MM.1S (cell line): Measurements from ENCODE around the gene EPN2.
"Not testable (repeated sequence)": the region's sequence is repeated elsewhere in the genome, so short reads cannot be mapped to it uniquely, and the experiment has no call there.

Source experiments
- DNase-seq: peaks from one replicate; pipeline ENCODE4 v3.0.0-alpha.2; 2015
- H2AFZ ChIP-seq: fragments of 300-600 bp; sonication (generic); 2 replicates; pipeline ENCODE4 v1.6.0; 2016; ENCODE audit warnings: antibody characterized with exemption, low read length
- H3F3A ChIP-seq: fragments of 300-600 bp; sonication (generic); 2 replicates; pipeline ENCODE4 v1.6.1; 2016; ENCODE audit warnings: mild to moderate bottlenecking, antibody characterized with exemption, low read length, moderate library complexity, mixed read lengths; ENCODE audit not compliant: insufficient read depth
- H3K27ac ChIP-seq: fragments of 300-600 bp; sonication (generic); 2 replicates; pipeline ENCODE4 v1.5.1; 2016; ENCODE audit warnings: mild to moderate bottlenecking, low read length
- H3K27me3 ChIP-seq: fragments of 300-600 bp; sonication (generic); replicated peaks from 2 replicates; pipeline ENCODE4 v1.6.0; 2016; ENCODE audit warnings: low read length; ENCODE audit not compliant: insufficient read depth
- H3K36me3 ChIP-seq: fragments of 300-600 bp; sonication (generic); replicated peaks from 2 replicates; pipeline ENCODE4 v1.6.1; 2016; ENCODE audit warnings: mild to moderate bottlenecking, low read length, mixed read lengths; ENCODE audit not compliant: insufficient read depth
- H3K4me1 ChIP-seq: fragments of 300-600 bp; sonication (generic); 2 replicates; pipeline ENCODE4 v1.6.1; 2016; ENCODE audit warnings: low read length, mixed read lengths
- H3K4me2 ChIP-seq: fragments of 300-600 bp; sonication (generic); 2 replicates; pipeline ENCODE4 v1.6.0; 2016; ENCODE audit warnings: low read depth, low read length
- H3K4me3 ChIP-seq: fragments of 300-600 bp; sonication (generic); 2 replicates; pipeline ENCODE4 v1.5.1; 2016; ENCODE audit warnings: low read length, mixed read lengths
- H3K79me2 ChIP-seq: fragments of 300-600 bp; sonication (generic); 2 replicates; pipeline ENCODE4 v1.6.1; 2016; ENCODE audit warnings: mixed run types, low read length, mixed read lengths
- H3K9ac ChIP-seq: fragments of 300-600 bp; sonication (generic); 2 replicates; pipeline ENCODE4 v1.6.1; 2016; ENCODE audit warnings: low read length, mixed read lengths
- H3K9me2 ChIP-seq: fragments of 300-600 bp; sonication (generic); replicated peaks from 2 replicates; pipeline ENCODE4 v1.6.1; 2016; ENCODE audit warnings: mild to moderate bottlenecking, low read length, mixed read lengths; ENCODE audit not compliant: insufficient read depth
- H3K9me3 ChIP-seq: fragments of 300-600 bp; sonication (generic); replicated peaks from 2 replicates; pipeline ENCODE4 v1.6.1; 2016; ENCODE audit warnings: mild to moderate bottlenecking, low read length, mixed read lengths; ENCODE audit not compliant: insufficient read depth
- H4K20me1 ChIP-seq: fragments of 300-600 bp; sonication (generic); 2 replicates; pipeline ENCODE4 v1.6.1; 2016; ENCODE audit warnings: mild to moderate bottlenecking, low read length, moderate library complexity, mixed read lengths; ENCODE audit not compliant: insufficient read depth
- EZH2 ChIP-seq: fragments of 300-600 bp; sonication (generic); optimal IDR thresholded peaks from 2 replicates; pipeline ENCODE3; 2017; ENCODE audit warnings: low read depth, mild to moderate bottlenecking, antibody characterized with exemption, low read length, mixed read lengths
- EZH2phosphoT487 ChIP-seq: fragments of 300-600 bp; sonication (generic); IDR thresholded peaks from 2 replicates; pipeline ENCODE4 v1.6.1; 2018; ENCODE audit warnings: antibody characterized with exemption, low read length
- TF ChIP-seq, protein P1 (sequence below): fragments of 300-600 bp; sonication (generic); IDR thresholded peaks from 2 replicates; pipeline ENCODE4 v1.5.1; 2016; ENCODE audit warnings: antibody characterized with exemption, low read length, mixed read lengths

EPN2 gene

DNA sequence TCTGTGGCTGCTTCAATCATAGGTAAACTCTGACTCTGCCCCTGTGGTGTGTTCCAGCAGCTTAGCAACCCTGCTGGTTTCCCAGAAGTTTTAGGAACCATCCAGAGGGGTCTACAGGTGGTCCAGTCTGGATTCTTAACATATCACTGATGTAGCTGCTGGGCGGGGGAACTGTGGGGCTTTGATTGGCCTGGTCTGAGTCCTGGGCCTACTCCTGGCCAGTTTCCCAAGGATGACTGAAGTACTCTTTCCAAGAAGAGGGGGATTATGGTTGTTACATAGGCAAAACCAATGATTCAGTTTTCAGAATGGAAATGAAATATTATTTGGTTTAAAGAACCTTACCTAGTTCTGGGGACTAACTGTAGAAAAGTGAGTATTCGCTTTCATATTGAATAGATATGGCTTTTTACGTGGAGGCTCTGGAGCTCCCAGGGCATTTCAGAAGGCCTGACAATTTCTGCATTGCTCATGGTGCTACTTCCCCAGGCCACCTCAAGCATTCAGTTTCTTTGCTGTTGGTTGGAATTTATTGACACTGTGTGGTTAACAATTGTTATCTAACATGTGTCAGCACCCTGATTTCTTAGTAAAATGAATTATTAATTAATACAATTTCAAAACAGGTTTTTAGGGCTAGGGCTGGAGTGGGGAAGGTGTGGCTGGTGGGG, 38.4 kb downstream of the EPN2 start:
- H3K4me2 ChIP-seq = no peak overlapping the region
- H3K4me1 ChIP-seq = peaks cover 10% of the 10 kb centered on the region
- H2AFZ ChIP-seq = no peak overlapping the region
- H3K9me2 ChIP-seq = no peaks in the 10 kb centered on the region
- H3F3A ChIP-seq = no peaks in the 10 kb centered on the region
- H3K27ac ChIP-seq = no peak overlapping the region
- TF ChIP-seq EZH2phosphoT487 (no peak), EZH2 (no peak)
- TF ChIP-seq, protein P1, sequence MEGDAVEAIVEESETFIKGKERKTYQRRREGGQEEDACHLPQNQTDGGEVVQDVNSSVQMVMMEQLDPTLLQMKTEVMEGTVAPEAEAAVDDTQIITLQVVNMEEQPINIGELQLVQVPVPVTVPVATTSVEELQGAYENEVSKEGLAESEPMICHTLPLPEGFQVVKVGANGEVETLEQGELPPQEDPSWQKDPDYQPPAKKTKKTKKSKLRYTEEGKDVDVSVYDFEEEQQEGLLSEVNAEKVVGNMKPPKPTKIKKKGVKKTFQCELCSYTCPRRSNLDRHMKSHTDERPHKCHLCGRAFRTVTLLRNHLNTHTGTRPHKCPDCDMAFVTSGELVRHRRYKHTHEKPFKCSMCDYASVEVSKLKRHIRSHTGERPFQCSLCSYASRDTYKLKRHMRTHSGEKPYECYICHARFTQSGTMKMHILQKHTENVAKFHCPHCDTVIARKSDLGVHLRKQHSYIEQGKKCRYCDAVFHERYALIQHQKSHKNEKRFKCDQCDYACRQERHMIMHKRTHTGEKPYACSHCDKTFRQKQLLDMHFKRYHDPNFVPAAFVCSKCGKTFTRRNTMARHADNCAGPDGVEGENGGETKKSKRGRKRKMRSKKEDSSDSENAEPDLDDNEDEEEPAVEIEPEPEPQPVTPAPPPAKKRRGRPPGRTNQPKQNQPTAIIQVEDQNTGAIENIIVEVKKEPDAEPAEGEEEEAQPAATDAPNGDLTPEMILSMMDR = no peak
- no peaks in the 10 kb centered on the region for H4K20me1 ChIP-seq
- H3K79me2 ChIP-seq = 0 out of 2 replicates have a peak, but pooled peaks cover 5% of the 10 kb centered on the region
- no peaks in the 10 kb centered on the region for H3K9me3 ChIP-seq
- H3K36me3 ChIP-seq = no peaks in the 10 kb centered on the region
- no peak overlapping the region for H3K9ac ChIP-seq
- no peak overlapping the region for H3K4me3 ChIP-seq
- H3K27me3 ChIP-seq = no peaks in the 10 kb centered on the region
- no peak for DNase-seq

DNA sequence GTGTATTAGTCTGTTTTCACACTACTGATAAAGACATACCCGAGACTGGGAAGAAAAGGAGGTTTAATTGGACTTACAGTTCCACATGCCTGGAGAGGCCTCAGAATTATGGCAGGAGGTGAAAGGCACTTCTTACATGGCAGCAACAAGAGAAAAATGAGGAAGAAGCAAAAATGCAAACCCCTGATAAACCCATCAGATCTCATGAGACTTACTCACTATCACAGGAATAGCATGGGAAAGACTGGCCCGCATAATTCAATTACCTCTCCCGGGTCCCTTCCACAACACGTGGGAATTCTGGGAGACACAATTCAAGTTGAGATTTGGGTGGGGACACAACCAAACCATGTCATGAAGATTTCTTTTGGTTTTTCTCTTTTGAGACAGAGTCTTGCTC, 41.1 kb downstream of the EPN2 start:
- DNase-seq, H3K27ac ChIP-seq, H3K9ac ChIP-seq, H3K36me3 ChIP-seq, H3K4me3 ChIP-seq, H3K79me2 ChIP-seq, H3K9me2 ChIP-seq, H3F3A ChIP-seq, H2AFZ ChIP-seq, H3K4me2 ChIP-seq, H3K9me3 ChIP-seq, H3K4me1 ChIP-seq, H4K20me1 ChIP-seq, H3K27me3 ChIP-seq: not testable (repeated sequence)

DNA sequence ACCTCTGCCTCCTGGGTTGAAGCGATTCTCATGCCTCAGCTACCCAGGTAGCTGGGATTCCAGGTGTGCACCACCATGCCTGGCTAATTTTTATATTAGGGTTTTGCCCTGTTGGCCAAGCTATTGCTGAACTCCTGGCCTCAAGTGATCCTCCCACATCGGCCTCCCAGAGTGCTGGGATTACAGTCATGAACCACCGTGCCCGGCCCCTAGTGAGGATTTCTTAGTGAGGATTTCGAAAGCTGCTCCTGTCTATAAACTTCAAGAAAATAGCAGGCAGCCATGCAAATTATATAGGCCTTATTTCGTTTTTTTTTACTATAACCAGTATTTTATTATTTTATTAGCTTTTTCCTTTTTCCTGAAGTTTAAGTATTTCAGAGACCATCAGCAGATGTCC, 41.6 kb downstream of the EPN2 start:
- Histone ChIP-seq H3K4me3 (no peak overlapping the region), H3K27me3 (no peaks in the 10 kb centered on the region), H2AFZ (no peak overlapping the region), H3K27ac (no peak overlapping the region), H4K20me1 (no peaks in the 10 kb centered on the region), H3K9ac (no peak overlapping the region), H3K36me3 (no peaks in the 10 kb centered on the region), H3K79me2 (no peaks in the 10 kb centered on the region), H3K9me3 (no peaks in the 10 kb centered on the region), H3K9me2 (no peaks in the 10 kb centered on the region), H3F3A (peaks cover 3% of the 10 kb centered on the region), H3K4me1 (peaks cover 8% of the 10 kb centered on the region), H3K4me2 (no peak overlapping the region)
- TF ChIP-seq, protein P1 = no peak
- no peak for TF ChIP-seq EZH2
- no peak for TF ChIP-seq EZH2phosphoT487
- DNase-seq = no peak

DNA sequence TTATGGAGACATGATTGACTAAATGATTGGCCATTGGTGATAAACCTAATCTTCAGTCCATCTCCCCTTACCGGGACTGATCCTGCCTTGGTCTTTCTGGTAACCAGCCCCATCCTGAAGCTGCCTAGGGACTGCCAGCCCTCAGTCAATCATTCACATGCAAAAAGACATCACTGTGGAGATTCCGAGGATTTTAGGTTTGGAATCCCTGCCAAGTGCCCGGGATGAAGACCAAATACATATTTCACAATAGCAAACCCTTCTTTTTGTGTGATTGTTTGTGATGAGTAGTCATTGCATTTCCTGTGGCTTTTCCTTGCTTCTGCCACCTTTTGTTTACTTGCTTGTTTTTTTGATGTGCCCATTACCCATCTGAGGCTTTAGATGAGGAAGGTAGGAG, 44.0 kb downstream of the EPN2 start:
- Histone ChIP-seq H3F3A (peaks cover 15% of the 10 kb centered on the region), H3K4me3 (no peak overlapping the region), H3K9me2 (no peaks in the 10 kb centered on the region), H2AFZ (no peak overlapping the region), H3K27me3 (no peaks in the 10 kb centered on the region), H3K27ac (no peak overlapping the region), H3K9me3 (no peaks in the 10 kb centered on the region), H3K36me3 (no peaks in the 10 kb centered on the region), H3K4me2 (no peak overlapping the region), H4K20me1 (no peaks in the 10 kb centered on the region), H3K4me1 (peaks cover 25% of the 10 kb centered on the region), H3K79me2 (peaks cover 10% of the 10 kb centered on the region), H3K9ac (no peak overlapping the region)
- no peak for TF ChIP-seq EZH2
- TF ChIP-seq, protein P1 = no peak
- TF ChIP-seq EZH2phosphoT487 = no peak
- DNase-seq = no peak
